Peyer's patch (tissue), 4 donors: ENCODE measurements around the gene CDC42BPG.

Source experiments
- POLR2A ChIP-seq, 2 donors: fragments of 450-650 bp; IDR thresholded peaks; one replicate each; pipeline ENCODE4 v1.5.1; 2017; ENCODE audit warnings: antibody characterized with exemption in 2 of 2, mild to moderate bottlenecking in 2 of 2, moderate library complexity in 2 of 2
- TF ChIP-seq, protein P1 (sequence below), 6 experiments: fragments of 450-650 bp in 4 of 6; fragments of 200-600 bp in 2 of 6; sonication (generic) in 1 of 6; IDR thresholded peaks; one replicate each; pipeline ENCODE4 v1.5.1; 2017 to 2019; ENCODE audit warnings: antibody characterized with exemption in 6 of 6, mild to moderate bottlenecking in 3 of 6, moderate library complexity in 1 of 6

DNA sequence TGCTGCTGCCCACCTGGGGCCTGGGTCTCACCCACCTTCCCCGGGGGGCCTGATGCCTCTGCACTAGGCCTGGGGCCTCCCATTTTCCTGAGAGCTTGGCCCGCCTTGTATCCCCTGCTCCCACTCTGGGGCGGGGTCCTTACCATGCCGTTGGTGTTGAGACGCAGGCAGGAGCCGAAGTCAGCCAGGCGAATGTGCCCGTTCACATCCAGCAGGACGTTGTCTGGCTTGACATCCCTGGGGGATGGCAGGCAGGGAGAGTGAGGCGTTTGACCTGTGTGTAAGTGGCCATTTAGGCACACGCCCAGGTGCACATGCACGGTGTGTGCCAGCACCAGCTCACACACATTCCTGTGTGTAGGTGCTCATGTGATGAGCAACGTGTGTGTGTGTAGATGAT lies 5.1 kb downstream of the CDC42BPG start:
- TF ChIP-seq, protein P1, sequence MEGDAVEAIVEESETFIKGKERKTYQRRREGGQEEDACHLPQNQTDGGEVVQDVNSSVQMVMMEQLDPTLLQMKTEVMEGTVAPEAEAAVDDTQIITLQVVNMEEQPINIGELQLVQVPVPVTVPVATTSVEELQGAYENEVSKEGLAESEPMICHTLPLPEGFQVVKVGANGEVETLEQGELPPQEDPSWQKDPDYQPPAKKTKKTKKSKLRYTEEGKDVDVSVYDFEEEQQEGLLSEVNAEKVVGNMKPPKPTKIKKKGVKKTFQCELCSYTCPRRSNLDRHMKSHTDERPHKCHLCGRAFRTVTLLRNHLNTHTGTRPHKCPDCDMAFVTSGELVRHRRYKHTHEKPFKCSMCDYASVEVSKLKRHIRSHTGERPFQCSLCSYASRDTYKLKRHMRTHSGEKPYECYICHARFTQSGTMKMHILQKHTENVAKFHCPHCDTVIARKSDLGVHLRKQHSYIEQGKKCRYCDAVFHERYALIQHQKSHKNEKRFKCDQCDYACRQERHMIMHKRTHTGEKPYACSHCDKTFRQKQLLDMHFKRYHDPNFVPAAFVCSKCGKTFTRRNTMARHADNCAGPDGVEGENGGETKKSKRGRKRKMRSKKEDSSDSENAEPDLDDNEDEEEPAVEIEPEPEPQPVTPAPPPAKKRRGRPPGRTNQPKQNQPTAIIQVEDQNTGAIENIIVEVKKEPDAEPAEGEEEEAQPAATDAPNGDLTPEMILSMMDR (IDR thresholded peaks at IDR 0.05): no peak
- TF ChIP-seq POLR2A (IDR thresholded peaks at IDR 0.05): no peak
